Lung microvascular endothelial cell (primary cell): ENCODE results near the gene RASGRF2. TPM values are rescaled to one million over a fixed set of nuclear protein-coding genes. Genes with fewer than 3 reads are reported as not detected.
A peak's percentile ranks its signal among the peaks of the same experiment; 100 is the strongest.
"Not testable (repeated sequence)": the region's sequence is repeated elsewhere in the genome, so short reads cannot be mapped to it uniquely, and the experiment has no call there.

Experiments
- DNase-seq, 2 donors: peaks; one replicate each; pipeline versions ENCODE4 v3.0.0 to v3.0.0-alpha.2; 2010; ENCODE audit warnings: low read depth in 2 of 2
- total RNA-seq: library from RNA; depleted of rRNA; stranded (reverse); fragments of >200 nt; gene quantifications from 2 replicates; pipeline ENCODE4 v1.2.1, GENCODE V29; 2014

RASGRF2 gene
- total RNA-seq, 1 donor from 2014 or later = 20.6 TPM

DNA sequence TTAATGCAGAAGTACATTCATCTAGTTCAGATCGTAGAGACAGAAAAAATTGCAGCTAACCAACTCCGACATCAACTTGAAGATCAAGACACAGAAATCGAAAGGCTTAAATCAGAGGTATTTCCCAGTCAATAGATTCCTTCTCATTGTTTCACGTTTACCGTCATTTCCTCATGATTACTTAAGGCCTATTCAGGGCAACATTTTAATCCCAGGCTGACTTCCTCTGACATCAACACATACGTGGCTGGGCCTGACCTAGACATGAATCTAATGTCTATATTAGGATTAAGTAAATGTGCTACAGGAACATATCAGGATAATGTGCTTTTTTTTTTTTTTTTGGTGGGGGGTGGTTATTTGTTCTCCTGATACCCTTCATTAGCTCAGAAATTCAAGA lies 107.9 kb downstream of the RASGRF2 start:
- peak; percentile 55 to 70 for DNase-seq

DNA sequence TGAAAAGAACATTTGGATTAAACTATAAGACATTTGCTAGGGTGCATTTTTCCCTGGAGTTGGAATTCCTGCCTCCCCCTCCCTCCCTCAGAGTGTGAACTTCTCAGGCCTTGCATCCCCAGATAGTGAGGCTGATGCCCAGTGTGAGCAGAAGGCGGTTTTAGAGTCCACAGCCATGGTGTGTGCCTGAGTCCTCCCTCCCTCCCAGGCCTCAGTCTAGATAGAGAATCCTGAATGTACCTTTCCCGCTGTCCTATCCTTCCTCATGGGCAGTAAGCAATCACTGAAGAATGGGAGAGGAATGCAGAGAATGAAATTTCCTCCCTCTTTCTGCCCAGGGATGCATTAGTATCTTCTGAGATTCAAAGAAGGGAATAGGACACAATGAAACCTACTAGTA lies 108.5 kb downstream of the RASGRF2 start:
- no peak for DNase-seq

- DNase-seq = no peak
Measured at GRCh38 chr5:81069990-81070389, 109.8 kb downstream of the RASGRF2 start.

- DNase-seq = no peak
Measured at GRCh38 chr5:81070571-81071255, 110.5 kb downstream of the RASGRF2 start.

DNA sequence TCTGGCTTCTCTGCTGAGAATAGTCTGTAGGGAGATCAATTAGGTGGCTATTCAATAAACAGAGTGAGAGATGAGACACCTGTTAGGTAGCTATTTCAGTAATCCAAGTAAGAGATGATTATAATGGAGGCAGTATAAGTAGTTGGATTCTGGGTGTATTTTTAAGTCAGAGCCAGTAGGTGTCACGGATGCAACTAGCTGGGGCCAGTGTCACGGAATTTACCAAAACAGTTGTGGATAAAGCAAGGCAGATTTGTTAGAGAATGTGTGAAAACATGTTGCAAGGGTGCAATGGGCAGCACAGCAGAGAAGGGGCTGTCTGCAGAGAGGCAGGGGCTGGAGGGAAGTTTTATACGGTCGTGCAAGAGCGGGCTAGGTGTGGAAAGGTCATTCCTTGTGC lies 114.9 kb downstream of the RASGRF2 start:
- no peak for DNase-seq

DNA sequence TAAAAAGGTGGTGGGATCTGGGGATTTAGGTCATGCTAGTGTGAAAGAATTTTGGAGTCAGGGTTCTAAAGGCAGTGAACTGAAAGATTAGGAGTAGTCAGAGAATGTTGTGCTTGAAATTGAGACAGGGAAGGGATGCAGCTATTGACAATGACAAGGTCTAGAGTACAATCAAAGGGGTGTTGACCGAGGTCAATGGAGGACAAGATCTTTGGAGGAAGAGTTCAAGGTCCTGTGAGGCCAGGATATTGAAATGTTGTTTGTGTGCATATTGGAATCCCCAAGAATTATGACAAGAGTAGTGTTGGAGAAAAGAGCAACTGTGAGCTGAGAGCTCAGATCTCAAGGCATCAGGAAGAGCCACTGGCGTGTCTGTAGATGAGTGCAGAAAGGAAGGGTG lies 116.9 kb downstream of the RASGRF2 start:
- no peak for DNase-seq

- DNase-seq = no peak
Measured at GRCh38 chr5:81078930-81079329, 118.8 kb downstream of the RASGRF2 start.

DNA sequence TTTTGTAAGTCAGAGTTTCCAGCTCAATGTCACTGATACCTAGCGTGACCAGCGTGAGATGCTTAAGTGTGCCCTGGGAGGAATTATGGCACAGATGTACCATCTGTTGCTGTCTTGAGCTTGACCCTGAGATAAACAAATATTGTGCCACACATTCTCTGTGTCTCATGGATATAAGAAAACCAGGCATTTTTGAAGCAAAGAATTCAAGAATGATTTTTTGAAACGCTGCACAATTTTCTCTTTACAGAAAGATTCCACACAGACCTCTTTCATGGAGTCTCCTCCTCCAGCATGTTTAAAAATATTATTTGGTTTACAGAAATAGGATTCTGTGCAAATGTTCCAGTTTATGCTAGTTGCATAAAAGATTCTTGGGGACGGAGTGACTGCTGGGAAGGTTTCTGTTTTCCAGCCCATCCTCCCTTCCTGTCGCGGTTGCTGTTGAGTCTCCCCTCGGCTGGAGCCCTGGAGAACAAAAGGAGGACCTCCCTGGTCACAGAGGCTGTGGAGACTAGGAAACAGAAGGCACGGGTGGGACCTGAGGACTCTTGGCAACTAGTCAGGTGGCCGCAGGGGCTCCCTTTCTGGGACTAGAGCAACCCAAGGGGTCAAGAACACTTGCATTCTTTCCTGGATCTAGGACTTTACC lies 120.8 kb downstream of the RASGRF2 start:
- DNase-seq = no peak

- no peak for DNase-seq
Measured at GRCh38 chr5:81081461-81081835, 121.3 kb downstream of the RASGRF2 start.

- DNase-seq = no peak
Measured at GRCh38 chr5:81086881-81087281, 126.7 kb downstream of the RASGRF2 start.

DNA sequence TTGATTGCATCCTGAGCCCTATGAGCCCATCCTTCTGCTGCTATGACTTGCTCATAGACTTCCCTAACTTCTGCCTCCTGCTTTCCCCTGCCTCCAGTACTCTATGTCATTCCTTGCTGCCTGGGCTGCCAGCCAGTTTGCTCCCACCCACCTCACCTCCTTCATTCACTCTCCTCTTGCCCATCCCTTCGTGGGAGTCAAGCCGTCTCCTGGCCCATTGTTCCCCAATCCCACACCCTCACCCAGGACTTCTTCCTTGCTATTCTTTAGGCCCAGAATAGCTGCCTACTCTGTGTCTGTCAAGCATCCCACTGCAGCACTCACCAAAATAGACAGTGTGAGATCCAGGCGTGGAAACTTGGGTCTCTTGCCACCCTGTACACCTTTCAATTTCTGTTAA lies 131.0 kb downstream of the RASGRF2 start:
- no peak for DNase-seq

DNA sequence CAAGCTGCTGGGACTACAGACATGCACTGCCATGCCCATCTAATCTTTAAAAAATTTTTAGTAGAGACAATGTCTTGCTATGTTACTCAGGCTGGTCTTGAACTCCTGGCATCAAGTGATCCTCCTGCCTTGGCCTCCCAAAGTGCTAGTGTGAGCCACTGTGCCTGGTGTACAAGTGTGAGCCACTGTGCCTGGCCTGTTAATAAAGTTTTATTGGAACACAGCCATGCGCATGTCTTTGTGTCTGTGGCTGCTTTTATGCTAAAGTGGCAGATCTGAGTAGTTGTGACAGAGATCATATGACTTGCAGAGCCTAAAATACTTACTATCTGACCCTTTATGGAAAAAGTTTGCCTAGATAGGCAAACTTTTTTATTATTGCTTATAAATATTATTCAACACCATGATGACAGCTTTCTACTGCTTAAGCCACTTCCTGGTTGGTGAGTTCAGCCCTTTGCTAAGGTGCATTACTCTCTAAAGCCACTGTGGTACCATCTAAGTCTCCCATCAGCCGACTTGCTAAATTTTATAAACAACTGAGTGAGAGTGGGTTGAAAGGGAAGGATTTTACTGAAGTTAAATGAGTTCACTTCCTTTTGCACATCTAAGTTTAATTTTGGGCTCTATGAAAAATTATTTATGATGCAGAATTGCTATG lies 133.5 kb downstream of the RASGRF2 start:
- DNase-seq = no peak

DNA sequence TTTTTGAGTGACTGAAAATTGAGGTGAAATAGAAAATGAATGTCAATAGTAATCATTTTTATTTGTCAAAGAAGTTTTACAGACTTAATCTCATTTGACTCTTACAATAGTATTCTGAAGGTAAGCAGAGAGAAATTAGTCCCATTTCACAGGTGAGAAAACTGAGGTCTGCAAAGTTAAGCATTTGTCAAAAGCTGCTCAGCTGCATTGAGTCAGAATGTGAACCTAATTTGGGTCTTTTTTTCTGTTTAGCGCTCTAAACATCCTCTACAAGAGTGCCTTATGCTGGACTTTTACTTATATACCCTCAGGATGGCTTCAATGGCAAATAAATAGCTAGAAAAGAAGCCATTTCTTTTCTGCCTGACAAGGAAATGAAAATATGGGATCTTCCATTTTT lies 135.7 kb downstream of the RASGRF2 start:
- DNase-seq = no peak

GRCh38 chr5:81097713-81098112 lies 137.6 kb downstream of the RASGRF2 start:
- no peak for DNase-seq

DNA sequence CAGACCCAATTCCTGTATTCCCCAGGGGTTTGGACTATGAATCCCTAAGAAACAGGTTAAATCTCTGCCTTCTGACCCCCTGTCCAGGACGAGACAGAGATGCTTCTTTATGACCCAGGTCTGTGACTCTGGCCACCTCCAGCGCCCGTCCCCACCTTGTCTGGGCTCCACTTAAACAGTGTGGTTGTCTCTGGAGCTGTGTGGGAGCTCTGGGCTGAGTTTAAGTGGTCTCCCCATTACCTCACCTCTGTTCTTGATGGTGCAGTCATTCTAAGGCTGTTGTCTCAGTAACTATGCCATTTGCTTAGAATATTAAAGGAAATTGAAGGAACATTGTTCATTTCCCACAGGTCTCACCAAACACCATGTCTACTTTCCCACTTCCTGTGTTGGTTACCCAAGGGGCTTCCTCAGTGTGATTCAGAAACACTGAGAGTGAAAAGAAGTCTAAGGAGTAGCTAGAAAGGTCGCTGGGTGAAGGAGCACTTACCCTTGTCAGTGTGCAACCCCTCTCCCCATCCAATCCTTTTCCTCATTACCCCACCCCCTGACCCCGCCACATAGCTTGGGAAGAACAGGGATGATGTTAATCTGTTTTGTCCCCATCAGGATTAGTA lies 145.2 kb downstream of the RASGRF2 start:
- DNase-seq = no peak

GRCh38 chr5:81115261-81115660 lies 155.1 kb downstream of the RASGRF2 start:
- DNase-seq = no peak

DNA sequence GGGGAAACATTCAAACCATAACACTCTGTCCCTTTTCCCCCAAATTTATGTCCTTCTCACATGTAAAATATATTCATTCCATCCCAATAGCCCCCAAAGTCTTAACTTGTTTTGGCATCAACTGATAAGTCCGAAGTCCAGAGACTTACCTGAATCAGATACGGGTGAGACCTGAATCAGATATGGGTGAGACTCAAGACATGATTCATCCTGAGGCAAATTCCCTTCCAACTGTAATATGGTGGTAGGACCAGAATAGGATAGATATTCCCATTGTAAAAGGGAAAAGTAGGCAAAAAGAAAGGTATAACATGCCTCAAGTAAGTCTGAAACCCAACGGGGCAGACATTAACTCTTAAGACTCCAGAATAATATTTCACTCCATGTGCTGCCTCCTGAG lies 157.4 kb downstream of the RASGRF2 start:
- DNase-seq = no peak

DNA sequence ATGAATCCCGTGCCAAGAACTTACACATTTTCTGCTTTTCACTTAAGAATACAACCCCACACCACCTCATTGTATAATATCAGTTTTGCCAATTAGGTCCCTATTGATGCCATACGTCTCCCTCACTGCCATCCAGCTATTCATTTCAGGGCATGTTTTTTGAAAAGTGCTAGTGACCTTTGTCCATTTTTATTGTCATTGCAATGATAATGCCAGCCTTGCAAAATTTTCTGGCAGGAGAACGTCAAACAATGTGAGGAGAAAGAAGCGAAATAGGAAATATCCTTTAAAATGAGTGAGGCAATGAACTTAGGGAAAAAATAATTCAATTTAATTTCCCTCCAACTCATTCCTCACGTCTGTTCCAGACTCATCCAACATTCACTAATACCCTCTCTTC lies 161.1 kb downstream of the RASGRF2 start:
- no peak for DNase-seq

DNA sequence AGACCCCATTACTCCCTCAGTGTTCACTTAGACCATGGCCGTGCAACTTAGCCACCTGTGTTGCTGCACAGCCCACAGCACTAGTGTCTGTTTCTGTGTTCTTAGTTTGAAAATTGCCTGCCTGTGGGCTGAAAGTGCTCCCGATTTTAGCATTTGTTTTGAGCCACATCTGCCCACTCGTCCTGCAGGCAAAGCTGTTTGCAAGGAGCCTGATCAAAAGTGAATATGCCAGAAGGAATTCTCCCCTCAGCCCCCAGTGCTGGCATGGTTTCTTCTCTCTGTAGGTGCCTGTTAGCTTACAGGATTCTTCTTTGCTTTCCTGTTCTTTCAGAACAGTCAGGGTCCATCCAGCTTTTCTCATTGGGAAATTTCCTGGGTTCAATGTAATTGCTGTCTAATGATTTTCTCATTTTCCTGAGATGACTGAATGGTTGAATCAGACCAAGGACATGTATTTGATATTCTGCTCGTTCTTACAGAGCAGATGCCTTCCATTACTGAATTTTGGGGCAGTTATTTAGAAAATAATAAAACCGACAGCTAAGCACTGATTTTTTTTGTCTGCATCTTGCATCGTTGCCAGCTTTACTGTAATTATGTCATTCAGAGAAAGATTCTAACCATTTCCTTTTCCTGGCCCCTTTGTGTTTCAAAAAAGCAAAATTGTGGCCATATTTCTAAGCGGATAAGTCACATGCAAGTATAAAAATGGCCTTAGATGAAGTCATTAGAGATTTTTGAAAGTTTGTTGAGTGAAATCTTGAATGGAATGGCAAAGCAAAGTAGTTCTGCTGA lies 161.9 kb downstream of the RASGRF2 start:
- DNase-seq = peak in 1 of 2 donors; percentile 73

GRCh38 chr5:81124689-81125088 lies 164.5 kb downstream of the RASGRF2 start:
- not testable (repeated sequence) for DNase-seq

DNA sequence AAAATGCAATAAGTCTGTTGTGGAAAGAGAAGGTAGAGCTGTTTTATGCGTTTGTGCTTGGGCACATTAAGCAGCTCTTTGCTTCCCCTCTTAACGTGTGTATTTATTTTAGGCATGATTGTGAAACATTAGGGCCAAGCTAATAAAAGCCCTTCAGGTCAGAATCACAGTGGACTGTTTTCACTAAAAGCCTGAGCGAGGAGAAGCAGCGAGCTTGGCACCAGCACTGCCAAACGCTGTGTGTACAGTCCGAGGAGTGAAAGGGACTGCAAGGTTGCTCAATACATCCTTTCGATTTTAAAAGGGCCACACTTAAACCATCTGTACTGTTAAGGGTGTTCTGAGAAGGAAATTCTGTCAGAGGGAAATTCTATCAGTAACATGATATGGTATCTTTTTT lies 165.8 kb downstream of the RASGRF2 start:
- no peak for DNase-seq

DNA sequence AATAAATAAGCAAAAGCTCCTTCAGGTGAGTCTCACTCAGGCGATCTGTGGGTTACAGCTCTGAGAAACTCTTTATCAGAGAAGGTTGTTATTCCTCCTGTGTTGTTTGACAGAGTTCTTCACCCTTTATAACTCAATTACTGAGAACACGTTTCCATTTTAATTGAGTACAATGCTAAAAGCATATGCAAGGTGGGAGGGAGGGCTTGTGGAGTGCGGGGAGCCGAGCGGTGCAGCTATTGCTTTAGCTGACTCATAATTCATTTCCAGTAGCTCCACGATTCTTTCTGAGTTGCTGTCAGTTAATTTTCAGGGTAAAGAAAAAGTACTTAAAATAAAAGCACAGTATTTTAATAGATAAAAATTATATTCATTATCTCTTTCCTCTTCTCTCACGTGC lies 168.3 kb downstream of the RASGRF2 start:
- no peak for DNase-seq
